K562 (cell line): Measurements from ENCODE around the gene ENO3. TPM values are rescaled to one million over a fixed set of nuclear protein-coding genes. Genes with fewer than 3 reads are reported as not detected.
A peak's percentile ranks its signal among the peaks of the same experiment; 100 is the strongest.

Experiments
- CCNT2 ChIP-seq: IDR thresholded peaks from 2 replicates; pipeline ENCODE4 v1.6.1; 2011; ENCODE audit warnings: borderline replicate concordance, low read depth, mild to moderate bottlenecking, moderate library complexity, mixed read lengths, low read length; ENCODE audit not compliant: insufficient read length; ENCODE audit errors: extremely low read depth
- CTBP1 ChIP-seq: fragments of 450-650 bp; IDR thresholded peaks from 2 replicates; pipeline ENCODE4 v1.6.1; 2016; ENCODE audit warnings: borderline replicate concordance
- JUNB ChIP-seq: fragments of 450-650 bp; formaldehyde crosslinking; conservative IDR thresholded peaks from 2 replicates; pipeline ENCODE4 v1.4.0; 2020; ENCODE audit warnings: mild to moderate bottlenecking
- JUND ChIP-seq, 2 experiments: IDR thresholded peaks; 2 replicates in 1 of 2; 3 replicates in 1 of 2; pipeline ENCODE4 v1.6.1; 2011; ENCODE audit warnings: borderline replicate concordance in 2 of 2, low read depth in 2 of 2, low read length in 2 of 2, improper control_type of control experiment in 1 of 2, missing biosample characterization in 1 of 2, missing genetic modification characterization in 1 of 2, missing genetic modification reagents in 1 of 2
- MTF1 ChIP-seq: fragments of 250-450 bp; sonication (Bioruptor Pico); IDR thresholded peaks from 2 replicates; pipeline ENCODE4 v1.9.0; 2021; ENCODE audit warnings: moderate library complexity, mild to moderate bottlenecking, inconsistent platforms, borderline replicate concordance
- PYGO2 ChIP-seq: fragments of 450-650 bp; IDR thresholded peaks from 2 replicates; pipeline ENCODE4 v1.6.1; 2016; ENCODE audit warnings: mild to moderate bottlenecking, missing genetic modification characterization, moderate library complexity, missing compliant biosample characterization
- ZC3H11A ChIP-seq: IDR thresholded peaks from 2 replicates; pipeline ENCODE4 v1.6.1; 2012; ENCODE audit warnings: low read depth, low read length, improper control_type of control experiment
- ZNF212 ChIP-seq: fragments of 450-650 bp; formaldehyde crosslinking; IDR thresholded peaks from 2 replicates; pipeline ENCODE4 v1.4.0; 2020; ENCODE audit warnings: mild to moderate bottlenecking
- ZNF239 ChIP-seq: fragments of 250-450 bp; sonication (Bioruptor Pico); IDR thresholded peaks from 2 replicates; pipeline ENCODE4 v1.4.0; 2020; ENCODE audit warnings: mild to moderate bottlenecking
- polyA plus RNA-seq, 8 experiments: library from polyadenylated mRNA; depleted of rRNA in 4 of 8; stranded (reverse) in 5 of 8; unstranded in 3 of 8; fragments of >200 nt; fragmentation: Nextera tagmentation in 2 of 8; fragmentation: Illumina TruSeq in 1 of 8; extraction: Ambion mirVana in 2 of 8; extraction: Trizol in 1 of 8; gene quantifications; 2 replicates each; pipeline versions ENCODE4 v1.2.1 to v1.2.3, GENCODE V29; 2011 to 2014; ENCODE audit warnings: inconsistent platforms in 1 of 8, missing spikeins in 1 of 8
- total RNA-seq, 7 experiments: library from RNA; depleted of rRNA in 6 of 7; stranded (reverse); fragments of >200 nt in 6 of 7; fragmentation: Illumina TruSeq in 2 of 7; extraction: Trizol in 2 of 7; gene quantifications; 2 replicates each; pipeline versions ENCODE4 v1.2.1 to v1.2.3, GENCODE V29; 2011 to 2021; ENCODE audit warnings: low replicate concordance in 1 of 7
- TF ChIP-seq, protein P1 (sequence below), 2 experiments: fragments of 450-650 bp; IDR thresholded peaks; 2 replicates each; pipeline ENCODE4 v1.6.1; 2016

The ENO3 gene
- total and polyA plus RNA-seq, 9 of the 15 experiments (the other 6 are each of a cell fraction or from before 2014, with no cell fraction given), result 5.7 to 17.2 (median 9.9) TPM

DNA sequence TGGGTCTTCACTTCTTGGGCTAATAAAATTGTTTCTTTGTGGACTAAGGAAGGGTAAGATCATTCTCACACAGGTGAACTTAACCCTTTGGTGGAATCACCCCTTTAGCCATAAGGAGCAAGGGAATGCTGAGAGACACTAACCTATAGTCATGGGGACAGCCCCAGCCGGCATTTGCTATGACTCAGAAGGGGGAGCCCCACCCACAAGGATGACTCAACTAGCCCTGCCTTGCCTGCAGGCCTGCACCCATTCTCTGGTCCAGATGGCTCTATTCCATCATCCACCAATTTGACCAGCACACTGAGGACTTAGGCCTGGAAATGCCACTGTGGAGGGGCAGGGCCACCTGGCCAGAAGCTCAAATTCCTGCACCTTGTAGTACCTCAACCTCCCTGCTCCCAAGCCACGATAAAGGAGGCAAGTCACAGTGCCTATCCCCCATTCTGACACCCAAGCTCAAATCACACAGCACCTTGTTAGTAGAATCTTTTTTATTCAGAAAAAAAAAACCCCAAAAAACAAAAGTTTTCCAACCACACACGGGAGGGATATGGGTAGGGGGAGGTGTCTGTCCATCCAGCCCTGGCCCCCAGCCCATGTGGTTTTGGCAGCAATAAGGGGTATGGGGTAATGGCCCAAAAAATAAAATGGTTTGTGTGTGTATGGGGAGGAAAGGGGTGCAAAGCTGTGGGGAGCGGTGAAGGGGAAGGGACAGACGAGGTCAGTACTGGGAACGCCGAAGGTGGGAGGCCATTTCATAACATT lies 5.6 kb upstream of the ENO3 start (continued):
- TF ChIP-seq, protein P1, sequence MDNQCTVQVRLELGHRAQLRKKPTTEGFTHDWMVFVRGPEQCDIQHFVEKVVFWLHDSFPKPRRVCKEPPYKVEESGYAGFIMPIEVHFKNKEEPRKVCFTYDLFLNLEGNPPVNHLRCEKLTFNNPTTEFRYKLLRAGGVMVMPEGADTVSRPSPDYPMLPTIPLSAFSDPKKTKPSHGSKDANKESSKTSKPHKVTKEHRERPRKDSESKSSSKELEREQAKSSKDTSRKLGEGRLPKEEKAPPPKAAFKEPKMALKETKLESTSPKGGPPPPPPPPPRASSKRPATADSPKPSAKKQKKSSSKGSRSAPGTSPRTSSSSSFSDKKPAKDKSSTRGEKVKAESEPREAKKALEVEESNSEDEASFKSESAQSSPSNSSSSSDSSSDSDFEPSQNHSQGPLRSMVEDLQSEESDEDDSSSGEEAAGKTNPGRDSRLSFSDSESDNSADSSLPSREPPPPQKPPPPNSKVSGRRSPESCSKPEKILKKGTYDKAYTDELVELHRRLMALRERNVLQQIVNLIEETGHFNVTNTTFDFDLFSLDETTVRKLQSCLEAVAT (IDR thresholded peaks at IDR 0.05), result 0 out of 4 replicates have a peak, but pooled peaks of 1 of the 2 experiments have one; percentile 19
- TF ChIP-seq PYGO2 (tag) (no peak), ZC3H11A (no peak), ZNF239 (no peak), ZNF212 (CRISPR knock-in tag) (no peak), JUND (IDR thresholded peaks at IDR 0.05; ENCODE audit: borderline replicate concordance, low read depth, low read length) (peak; percentile 98), JUND (tag; IDR thresholded peaks at IDR 0.05; ENCODE audit: borderline replicate concordance, low read depth, low read length) (peak; percentile 97), CTBP1 (0 out of 2 replicates have a peak, but pooled peaks have one; percentile 20), CCNT2 (peak; percentile 67), MTF1 (CRISPR knock-in tag) (no peak), JUNB (peak; percentile 77)
